Measurements from ENCODE around the gene DIP2B.

DIP2B gene

DNA sequence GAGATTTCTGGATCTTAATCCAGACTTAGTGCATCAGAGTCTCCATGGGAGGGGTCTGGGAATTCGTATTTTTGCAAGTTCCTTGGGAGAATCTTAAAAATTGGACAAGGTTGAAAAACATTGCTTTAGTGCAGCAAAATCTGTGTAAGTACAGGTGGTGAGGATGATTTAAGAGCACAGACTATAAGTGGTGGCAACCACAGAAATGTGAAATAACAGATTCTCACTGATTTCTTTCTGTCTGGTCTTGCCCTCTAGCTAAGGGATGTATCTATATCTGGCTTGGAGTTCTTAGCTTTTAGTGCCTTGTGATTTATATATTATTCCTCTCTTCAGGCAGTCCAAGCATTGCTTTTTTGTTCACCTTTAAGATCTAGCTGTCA is 116.2 kb downstream of the DIP2B start:
- no peak for TF ChIP-seq CTCF (IDR thresholded peaks at IDR 0.05)
- H3K9me3 ChIP-seq, result no peaks in the 10 kb centered on the region
- H3K4me1 ChIP-seq, result peaks cover 0 to 37% (median 10%) of the 10 kb centered on the region in 4 donors
- no peak overlapping the region for H3K4me3 ChIP-seq
- intact Hi-C loops (cut with DNase I; ENCODE audit: low total_unique reads), result no loop called here
- DNase-seq, result no peak
- no peak overlapping the region for H3K27ac ChIP-seq
- H3K36me3 ChIP-seq, result peaks cover 0 to 1% (median 0%) of the 10 kb centered on the region in 3 donors
- H3K27me3 ChIP-seq, result no peaks in the 10 kb centered on the region

DNA sequence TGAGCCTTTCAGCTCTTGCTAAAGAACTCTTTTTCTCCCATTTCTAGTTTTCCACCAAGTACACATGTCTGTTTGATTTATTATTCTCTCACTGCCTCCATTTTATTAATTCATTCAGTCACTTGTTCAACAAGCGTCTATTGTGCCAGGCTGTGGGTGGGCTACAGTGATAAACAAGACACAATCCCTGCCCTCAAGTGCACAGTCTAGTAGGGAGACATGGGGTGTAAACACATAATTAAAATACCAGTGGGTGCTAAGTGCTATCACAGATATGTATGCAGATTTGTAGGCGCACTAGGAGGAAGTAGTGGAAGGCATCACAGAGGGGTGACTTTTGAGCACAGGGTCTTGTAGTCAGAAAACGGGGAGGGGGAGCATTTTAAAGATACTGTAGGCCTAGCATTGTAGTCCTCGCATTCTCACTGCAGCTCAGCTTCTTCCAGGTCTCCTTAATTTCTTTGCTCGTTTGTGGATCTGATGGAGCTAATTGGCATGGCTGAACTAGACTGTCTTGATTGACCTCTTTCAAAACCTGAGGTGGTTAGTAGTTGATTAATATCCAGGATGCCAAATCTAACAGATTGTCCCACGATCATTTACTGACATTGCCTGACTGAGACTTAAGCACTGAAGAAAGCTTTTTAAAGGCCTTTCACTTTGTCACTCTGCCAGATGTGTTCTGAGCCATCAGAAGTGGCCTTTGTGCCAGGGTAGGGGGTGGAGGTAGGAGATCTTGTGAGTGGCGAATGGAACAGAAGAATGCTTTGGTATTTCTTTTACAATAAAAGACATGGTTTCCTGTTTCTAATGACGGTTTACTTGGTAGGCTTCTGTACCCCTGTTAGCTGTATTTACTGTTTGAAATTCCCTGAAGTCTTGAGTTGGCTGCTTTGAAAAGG is 116.9 kb downstream of the DIP2B start:
- DNase-seq, result no peak

GRCh38 chr12:50625029-50625925 is 120.5 kb downstream of the DIP2B start:
- H3K4me3 ChIP-seq, result no peak overlapping the region
- H3K9me3 ChIP-seq, result no peaks in the 10 kb centered on the region
- intact Hi-C loops (cut with DNase I; ENCODE audit: low total_unique reads), result no loop called here
- no peak overlapping the region for H3K27ac ChIP-seq
- H3K36me3 ChIP-seq, result peaks cover 9 to 28% (median 9%) of the 10 kb centered on the region in 3 donors
- no peaks in the 10 kb centered on the region for H3K27me3 ChIP-seq
- H3K4me1 ChIP-seq, result peaks cover 0 to 23% (median 9%) of the 10 kb centered on the region in 4 donors
- no peak for DNase-seq
- TF ChIP-seq CTCF (IDR thresholded peaks at IDR 0.05), result no peak

More for the DNA sequence above, 116.9 kb downstream of the DIP2B start:
- peaks cover 0 to 37% (median 10%) of the 10 kb centered on the region in 4 donors for H3K4me1 ChIP-seq
- no peaks in the 10 kb centered on the region for H3K9me3 ChIP-seq
- peaks cover 0 to 8% (median 0%) of the 10 kb centered on the region in 3 donors for H3K36me3 ChIP-seq
- no peak overlapping the region for H3K4me3 ChIP-seq
- H3K27ac ChIP-seq, result no peak overlapping the region
- no peaks in the 10 kb centered on the region for H3K27me3 ChIP-seq
- no peak for TF ChIP-seq CTCF (IDR thresholded peaks at IDR 0.05)
- intact Hi-C loops (cut with DNase I; ENCODE audit: low total_unique reads), result no loop called here

DNA sequence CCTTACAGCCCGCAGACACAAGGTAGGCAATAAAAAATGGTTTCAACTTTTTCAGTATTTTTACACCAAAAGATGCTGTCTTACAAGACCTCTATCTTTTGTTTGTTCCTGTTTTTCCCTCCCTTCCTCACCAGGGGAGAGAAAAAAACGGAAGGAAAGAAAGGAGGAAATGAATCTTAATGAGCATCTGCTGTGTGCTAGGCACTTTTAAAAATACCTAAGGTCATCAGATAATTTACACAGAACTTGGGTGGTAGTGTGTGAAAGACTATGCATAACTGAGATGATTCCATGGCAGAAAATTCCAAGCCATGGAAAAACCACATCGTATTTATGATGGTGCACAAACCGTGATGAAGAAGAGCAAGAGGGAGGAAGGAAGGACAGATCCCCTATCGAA is 121.2 kb downstream of the DIP2B start:
- Histone ChIP-seq H3K27ac (no peak overlapping the region), H3K4me1 (peaks cover 0 to 15% (median 7%) of the 10 kb centered on the region in 4 donors), H3K27me3 (no peaks in the 10 kb centered on the region), H3K9me3 (no peaks in the 10 kb centered on the region), H3K36me3 (peaks cover 9 to 32% (median 9%) of the 10 kb centered on the region in 3 donors), H3K4me3 (no peak overlapping the region)
- no peak for TF ChIP-seq CTCF (IDR thresholded peaks at IDR 0.05)
- intact Hi-C loops (cut with DNase I; ENCODE audit: low total_unique reads), result no loop called here
- no peak for DNase-seq

- TF ChIP-seq CTCF (IDR thresholded peaks at IDR 0.05), result no peak
- H3K4me1 ChIP-seq, result peaks cover 0 to 2% (median 0%) of the 10 kb centered on the region in 4 donors
- H3K9me3 ChIP-seq, result no peaks in the 10 kb centered on the region
- no peaks in the 10 kb centered on the region for H3K27me3 ChIP-seq
- DNase-seq, result no peak
- peaks cover 9 to 38% (median 9%) of the 10 kb centered on the region in 3 donors for H3K36me3 ChIP-seq
- H3K27ac ChIP-seq, result no peak overlapping the region
- intact Hi-C loops (cut with DNase I; ENCODE audit: low total_unique reads), result no loop called here
- no peak overlapping the region for H3K4me3 ChIP-seq
These were observed 122.7 kb downstream of the DIP2B start for GRCh38 chr12:50627491-50627890.

All from tibial artery (tissue), 4 donors.